HG02798 (cell line): ENCODE results near the gene CBLN1.

ENCODE experiments used
- ATAC-seq: cut with Tn5 transposase; IDR thresholded peaks from one replicate; pipeline ENCODE4 v1.9.1; 2021; ENCODE audit warnings: mild to moderate bottlenecking; ENCODE audit not compliant: unreplicated experiment, poor library complexity

The CBLN1 gene

GRCh38 chr16:49281480-49281842, at the start of gene CBLN1:
TSS of gene CBLN1 (minus strand) at chr16:49281838. CDS start at chr16:49281465, 373 bp downstream.
- ATAC-seq, result peak; percentile 5

- ATAC-seq, result no peak
Observed at GRCh38 chr16:49330562-49331201, 49.0 kb upstream of the CBLN1 start.

DNA sequence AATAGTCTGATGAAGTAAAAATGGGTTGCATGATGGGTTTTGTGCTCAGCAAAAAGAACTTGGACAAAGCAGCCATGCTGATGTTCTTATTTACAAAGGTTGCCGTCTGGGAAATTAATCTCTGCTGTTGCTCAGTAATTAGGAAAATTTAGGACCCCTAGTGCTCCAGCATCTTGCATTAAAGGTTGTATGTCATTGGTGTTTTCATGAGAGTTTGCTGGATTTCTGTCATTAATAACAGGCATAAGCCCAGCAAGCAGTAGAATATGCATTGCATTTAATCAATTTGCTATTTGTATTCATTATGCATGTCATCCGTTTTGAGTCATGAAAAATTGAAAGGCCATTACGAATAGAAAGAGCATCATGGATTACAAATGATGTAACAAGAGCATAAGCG, 46.7 kb upstream of the CBLN1 start:
- ATAC-seq, result no peak

- no peak for ATAC-seq
Observed at GRCh38 chr16:49327466-49327865, 45.8 kb upstream of the CBLN1 start.

DNA sequence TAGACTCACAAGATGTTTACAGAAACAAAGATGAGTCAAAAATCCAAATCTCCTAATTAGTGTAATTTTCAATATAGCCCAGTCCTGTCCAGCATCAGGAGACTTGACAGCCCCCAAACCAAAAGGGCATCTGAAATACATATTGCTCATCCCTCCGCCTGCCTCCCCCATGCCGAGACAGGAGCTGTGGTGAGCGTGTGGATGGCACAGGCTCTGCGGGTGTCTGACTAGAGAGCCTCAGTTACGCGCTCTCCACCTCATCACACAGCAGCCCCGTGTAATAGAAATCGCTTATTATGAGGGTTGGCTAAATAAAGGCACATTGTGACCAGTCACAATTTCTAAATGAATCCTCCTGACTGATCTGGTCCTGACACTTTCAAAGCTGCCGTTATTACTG, 43.1 kb upstream of the CBLN1 start:
- ATAC-seq, result no peak

DNA sequence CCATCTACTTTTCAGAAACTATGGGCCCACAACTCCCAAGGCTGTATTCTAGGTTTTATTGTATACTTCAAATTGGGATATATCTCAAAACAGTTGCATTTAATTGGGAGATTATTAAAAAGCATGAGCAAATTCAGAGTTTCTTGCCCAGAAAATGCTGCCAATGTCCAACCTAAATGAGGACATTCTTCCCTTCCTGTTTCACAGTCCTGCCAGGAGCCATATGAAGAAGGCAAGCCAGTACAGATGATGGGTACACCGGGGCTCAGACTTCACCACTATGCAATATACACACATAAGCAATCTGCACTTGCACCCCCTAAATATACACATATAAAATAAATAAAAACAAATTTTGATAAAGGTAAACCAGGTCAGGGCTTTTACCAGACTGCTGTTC, 34.0 kb upstream of the CBLN1 start:
- ATAC-seq, result no peak

GRCh38 chr16:49312389-49312985, 30.8 kb upstream of the CBLN1 start:
- ATAC-seq, result no peak

- no peak for ATAC-seq
Observed at GRCh38 chr16:49311823-49312222, 30.2 kb upstream of the CBLN1 start.

DNA sequence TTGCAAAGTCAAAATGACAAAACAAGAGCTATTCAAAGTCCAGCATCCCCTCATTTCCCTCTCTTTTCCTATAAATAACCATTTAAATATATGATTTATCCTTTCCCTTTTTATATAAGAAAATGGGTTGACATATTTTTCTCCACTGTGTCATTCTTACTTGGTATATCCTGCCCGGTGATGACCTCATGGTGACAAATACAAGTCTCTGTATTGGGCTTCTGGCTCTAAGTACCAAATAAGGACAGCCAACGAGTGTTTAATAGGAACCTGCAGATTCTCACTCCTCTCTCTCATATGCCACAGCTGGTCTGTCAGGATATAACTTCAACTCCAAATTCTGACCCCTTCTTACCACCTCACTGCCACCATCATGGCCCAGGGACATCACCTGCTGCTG, 25.5 kb upstream of the CBLN1 start:
- ATAC-seq, result no peak

- ATAC-seq, result no peak
Observed at GRCh38 chr16:49305406-49305805, 23.8 kb upstream of the CBLN1 start.

GRCh38 chr16:49292413-49292812, 10.8 kb upstream of the CBLN1 start:
- no peak for ATAC-seq

GRCh38 chr16:49287572-49287971, 5.9 kb upstream of the CBLN1 start:
- ATAC-seq, result no peak

DNA sequence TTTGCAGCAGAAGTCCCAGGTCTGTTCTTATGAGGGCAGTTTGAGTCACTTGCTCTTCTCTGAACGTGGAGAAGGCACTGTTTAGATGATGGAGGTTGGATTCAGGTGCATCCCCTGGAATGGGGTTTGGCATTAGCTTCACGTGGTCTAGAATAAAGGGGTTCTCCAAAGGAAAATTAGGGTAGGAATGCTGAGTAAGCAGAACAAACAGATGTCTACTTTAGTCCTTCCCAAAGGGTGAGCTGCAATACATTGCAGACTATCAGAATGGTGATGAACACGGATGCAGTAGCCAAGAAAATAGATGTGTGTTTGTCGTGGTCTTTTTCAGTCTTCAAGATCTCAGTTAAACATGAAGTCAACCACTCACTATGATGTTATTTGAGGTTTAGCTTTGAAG, 3.3 kb upstream of the CBLN1 start:
- no peak for ATAC-seq

GRCh38 chr16:49283376-49284049, 1.9 kb upstream of the CBLN1 start:
- ATAC-seq, result no peak

DNA sequence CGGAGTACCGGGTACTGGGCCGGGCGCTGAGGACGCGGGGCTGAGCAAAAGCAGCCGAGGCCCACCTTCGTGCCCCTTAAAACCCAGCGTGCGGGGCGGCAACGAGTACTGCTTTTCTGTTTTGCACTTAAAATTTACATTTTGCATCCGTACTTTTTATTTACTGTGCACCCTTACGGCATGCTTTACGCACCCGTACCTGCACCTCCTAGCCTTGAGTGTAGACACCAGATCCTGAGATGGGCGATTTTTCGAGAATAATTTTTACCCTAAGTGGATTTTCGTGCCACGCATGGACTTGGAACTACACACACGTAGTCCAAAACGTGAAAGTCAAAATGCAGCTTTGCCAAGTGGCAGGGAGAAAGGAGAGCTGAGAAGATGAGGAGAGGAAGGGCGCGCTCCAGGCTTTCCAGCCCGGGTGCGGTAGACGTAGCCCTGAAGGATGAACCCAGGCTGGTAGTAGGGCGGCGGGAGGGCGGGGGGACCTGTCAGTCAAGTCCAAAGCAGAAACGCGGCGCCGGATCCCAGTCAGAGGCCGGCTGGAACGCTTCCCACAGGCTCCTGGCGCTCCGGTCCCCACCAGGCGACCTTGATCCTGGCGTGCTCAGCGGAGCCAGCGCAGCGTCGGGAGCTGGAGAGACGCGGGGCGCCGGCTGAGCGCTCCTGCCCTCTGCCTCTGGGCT, 1.2 kb upstream of the CBLN1 start:
- no peak for ATAC-seq

GRCh38 chr16:49281843-49282642, 405 bp upstream of the CBLN1 start:
- peak; percentile 81 for ATAC-seq

GRCh38 chr16:49280841-49281371, 732 bp downstream of the CBLN1 start:
- ATAC-seq, result no peak

DNA sequence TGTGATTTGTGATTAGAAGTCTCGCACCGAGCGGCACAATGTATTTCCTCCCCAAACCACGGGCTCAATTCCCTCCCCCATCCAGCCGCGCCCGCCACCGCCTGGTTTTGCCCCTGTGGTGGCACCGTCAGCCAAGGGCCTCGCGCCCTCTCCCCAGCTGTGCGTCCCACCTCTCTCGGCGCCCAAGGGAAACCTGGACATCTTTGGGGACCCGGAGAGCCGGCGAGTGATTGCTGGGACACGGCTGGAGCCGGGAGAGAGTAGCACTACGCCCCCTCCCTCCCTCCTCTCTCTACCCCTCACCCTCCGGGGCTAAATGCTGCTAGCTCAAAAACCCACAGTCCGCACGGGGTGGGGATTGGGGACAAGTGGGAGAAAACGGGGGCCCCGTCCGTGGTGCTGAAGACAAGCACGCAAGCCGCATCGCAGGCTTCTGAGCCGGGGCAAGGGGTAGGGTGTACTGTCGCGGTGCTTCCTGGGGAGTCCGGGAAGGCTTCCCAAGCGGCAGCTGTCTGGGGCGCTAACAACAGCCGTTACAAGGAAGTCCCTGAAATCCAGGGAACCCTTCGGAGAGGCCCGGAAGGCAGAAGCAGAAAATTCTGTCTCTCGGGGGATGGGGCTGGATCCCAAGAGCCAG, 1.4 kb downstream of the CBLN1 start:
- ATAC-seq, result no peak

DNA sequence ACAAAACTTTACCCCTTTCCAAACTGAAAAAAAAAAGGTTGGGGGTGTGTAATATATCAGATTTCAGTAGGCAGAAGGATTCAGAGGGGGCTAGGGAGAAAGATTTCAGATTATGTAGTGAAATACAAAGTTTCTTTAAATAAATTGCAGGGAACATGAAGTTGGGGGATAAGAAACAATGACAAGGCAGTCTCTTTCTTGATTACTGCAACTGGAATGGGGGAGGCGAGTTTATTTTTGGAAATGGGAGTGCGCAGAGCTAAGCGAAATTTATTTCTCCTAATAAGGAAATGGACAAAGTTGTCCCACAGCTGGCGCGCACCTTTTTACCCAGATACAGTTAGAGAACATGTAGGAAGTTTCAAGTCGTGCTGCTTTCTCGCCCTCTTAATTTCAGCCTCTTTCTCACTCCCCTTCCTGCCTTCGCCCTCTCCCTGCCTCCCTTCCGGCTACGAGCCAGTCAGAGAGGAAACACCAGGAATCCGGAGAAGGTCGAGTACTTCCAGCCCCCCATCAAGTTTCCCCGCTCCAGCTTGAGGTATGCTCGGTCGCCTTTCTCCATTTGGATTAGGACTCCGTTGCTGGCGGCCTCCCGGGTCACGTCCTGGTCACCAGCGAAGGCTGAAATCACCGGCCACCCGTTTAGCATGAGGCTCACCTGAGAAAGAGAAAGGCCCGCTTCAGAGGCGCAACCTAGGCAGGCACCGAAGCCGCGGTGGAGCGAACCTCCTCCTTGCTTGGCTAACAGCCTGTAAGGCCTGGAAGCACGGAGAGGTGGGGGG, 2.5 kb downstream of the CBLN1 start:
- no peak for ATAC-seq
